Ecto neural progenitor cell (in vitro differentiated cells): Measurements from ENCODE around the gene FAM168A.

Source experiments
- DNase-seq: peaks from one replicate; pipeline ENCODE4 v3.0.0-alpha.2; 2018; ENCODE audit warnings: low spot score

FAM168A gene

GRCh38 chr11:73597956-73598718 lies at the start of gene FAM168A:
TSS of gene FAM168A (minus strand) at chr11:73598112. CDS start at chr11:73468474, 129,638 bp downstream.
- peak; percentile 97 for DNase-seq

DNA sequence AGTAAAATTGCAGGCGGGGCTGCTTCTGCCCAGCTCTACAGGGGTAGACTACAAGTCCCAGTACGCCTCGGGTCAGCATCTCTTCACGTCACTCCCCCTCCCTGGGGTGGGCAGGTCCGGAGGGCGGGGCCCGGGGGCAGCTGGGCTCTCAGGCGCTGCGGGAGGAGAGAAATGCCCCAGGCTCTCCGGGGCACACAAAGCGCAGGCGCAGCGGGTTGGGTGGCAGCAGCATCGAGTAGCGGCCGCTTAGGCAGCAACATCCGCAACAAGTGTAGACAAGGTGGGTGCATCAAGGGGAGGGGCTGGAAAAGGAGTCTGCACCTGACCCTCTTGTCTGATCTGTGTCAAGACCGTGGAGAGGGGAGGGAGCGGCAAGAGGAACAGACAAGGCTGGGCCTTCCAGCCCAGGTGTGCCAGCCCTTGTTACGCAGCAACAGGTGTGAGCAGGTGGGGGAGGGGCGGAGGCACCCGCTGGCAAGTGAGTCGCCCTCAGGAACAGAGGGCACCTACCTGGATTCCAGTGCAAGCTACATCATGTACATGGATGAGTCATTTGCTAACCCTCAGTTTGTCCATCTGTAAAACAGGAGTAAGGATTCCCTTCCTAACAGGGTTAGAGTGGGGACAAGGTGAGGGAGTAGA lies 49.7 kb upstream of the FAM168A start:
- DNase-seq = peak; percentile 93

- DNase-seq = peak; percentile 95
Measured at GRCh38 chr11:73645972-73646631, 48.2 kb upstream of the FAM168A start, which contains the start of gene PLEKHB1. TSS of gene PLEKHB1 (plus strand) at chr11:73646581. CDS start at chr11:73646609, 28 bp downstream.

DNA sequence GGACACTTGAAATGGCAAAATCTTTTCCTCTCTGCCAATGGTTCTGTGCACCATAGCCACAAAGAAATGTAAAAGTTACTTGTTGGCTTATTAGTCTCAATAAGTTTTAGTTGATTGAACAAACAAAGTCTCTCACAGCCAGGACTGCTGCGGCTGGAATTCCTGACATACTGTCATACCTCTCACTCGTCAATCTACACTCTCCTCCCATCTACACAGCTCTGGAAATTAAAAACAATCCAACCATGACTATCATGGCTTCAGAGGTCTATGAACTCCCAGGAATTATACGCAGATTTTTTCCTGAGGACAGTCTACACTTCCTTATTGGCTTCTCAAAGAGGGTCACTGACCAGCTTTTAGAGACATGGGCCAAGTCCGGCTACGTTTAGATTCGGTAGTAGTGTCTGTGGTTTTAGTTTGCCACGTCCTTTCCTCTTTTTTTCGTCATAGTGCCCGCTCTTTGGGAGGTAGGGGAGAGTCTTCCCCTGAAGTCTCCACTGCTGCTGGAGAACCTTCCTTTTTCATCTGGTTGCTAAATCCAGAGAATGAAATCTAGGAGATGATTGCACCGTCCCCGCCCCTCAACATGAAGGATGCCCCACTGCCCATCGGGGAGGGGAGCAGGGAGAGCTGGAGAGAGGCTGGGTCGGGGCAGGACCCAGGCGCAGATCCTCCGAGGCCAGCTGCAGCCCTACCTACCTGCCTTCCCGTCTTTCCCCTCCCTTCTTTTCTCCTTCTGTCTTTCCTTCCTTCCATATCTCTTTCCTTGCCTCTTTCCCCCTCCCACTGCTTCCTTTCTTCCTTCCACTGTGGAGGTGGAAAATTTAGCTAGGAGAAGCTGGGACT lies 47.4 kb upstream of the FAM168A start:
- no peak for DNase-seq

GRCh38 chr11:73641668-73642067 lies 43.8 kb upstream of the FAM168A start:
- DNase-seq = no peak

DNA sequence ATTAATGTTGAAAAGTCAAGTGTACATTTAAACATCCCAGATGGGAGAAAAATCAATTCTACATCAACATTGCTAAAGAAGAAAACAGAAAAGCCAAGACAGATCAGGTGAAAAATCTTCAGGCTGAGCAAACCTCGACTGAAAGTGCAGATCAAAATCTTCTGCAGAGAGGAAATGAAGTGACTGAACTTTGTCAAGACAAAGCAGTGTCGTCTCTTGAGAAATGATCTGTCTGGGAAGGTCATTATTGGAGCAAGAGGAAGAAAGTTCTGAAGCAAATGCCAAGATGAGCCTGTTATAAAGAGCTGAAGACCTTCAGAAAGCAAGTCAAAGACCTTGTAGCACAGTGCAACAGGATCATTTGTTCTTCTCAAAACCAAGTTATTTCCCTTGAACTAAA lies 42.7 kb upstream of the FAM168A start:
- DNase-seq = no peak

DNA sequence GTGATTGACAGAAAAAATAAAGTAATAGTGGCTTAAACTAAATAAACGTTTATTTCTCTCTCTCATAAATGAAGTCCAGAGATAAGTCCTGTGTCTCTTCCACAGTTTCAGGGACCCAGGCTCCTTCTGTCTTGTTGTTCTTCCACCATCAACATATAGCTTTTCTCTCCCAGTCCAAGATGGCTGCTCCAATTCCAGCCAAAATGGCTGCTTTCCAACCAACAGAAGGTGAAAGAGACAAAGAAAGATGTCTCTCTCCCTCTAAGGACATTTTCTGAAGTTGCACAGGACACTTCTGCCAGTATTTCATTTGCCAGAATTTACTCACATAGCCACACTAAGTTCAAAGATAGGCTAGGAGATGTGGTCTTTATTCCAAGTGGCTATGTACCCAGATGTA lies 39.1 kb upstream of the FAM168A start:
- DNase-seq = no peak

DNA sequence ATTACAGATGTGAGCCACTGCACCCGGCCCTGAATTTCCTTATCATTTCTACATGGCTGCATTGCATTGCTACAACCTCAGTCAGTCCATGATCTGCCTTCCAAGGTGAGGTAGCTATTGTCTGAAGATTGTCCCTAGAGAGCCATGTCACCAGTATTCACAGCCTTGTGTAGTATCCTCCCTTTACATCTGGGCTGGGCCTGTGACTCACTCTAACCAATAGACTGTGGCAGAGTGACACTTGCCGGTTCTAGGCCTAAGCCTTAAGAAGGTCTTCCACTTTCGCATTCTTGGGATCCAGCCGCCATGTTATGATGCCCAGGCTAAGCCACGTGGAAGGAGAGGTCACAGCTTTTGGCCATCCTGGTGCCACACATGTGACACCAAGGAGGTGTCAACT lies 38.3 kb upstream of the FAM168A start:
- DNase-seq = no peak

GRCh38 chr11:73635721-73636120 lies 37.8 kb upstream of the FAM168A start:
- no peak for DNase-seq

- DNase-seq = no peak
Measured at GRCh38 chr11:73633999-73634398, 36.1 kb upstream of the FAM168A start.

- DNase-seq = no peak
Measured at GRCh38 chr11:73632996-73633395, 35.1 kb upstream of the FAM168A start.

GRCh38 chr11:73629907-73630306 lies 32.0 kb upstream of the FAM168A start:
- no peak for DNase-seq

- peak; percentile 83 for DNase-seq
Measured at GRCh38 chr11:73625696-73626318, 27.9 kb upstream of the FAM168A start.

DNA sequence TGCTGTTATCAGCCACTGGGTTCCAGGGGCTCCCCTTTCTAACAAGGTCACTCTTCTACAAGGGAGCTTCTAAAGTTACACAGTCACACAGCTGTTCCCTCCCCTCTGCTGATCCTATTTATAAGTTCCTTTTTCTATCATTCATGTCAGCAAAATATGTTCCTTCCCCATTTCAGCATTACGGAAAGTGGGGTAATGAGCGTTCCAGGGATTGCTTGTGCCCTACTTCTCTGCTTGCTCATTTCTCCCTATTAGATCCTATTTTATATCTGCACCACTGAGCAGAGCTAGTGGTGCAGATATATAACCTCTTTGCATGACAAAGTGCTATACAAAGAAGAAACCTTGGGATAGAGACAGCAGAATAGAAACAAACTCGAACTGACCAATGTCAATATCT lies 25.8 kb upstream of the FAM168A start:
- DNase-seq = no peak

DNA sequence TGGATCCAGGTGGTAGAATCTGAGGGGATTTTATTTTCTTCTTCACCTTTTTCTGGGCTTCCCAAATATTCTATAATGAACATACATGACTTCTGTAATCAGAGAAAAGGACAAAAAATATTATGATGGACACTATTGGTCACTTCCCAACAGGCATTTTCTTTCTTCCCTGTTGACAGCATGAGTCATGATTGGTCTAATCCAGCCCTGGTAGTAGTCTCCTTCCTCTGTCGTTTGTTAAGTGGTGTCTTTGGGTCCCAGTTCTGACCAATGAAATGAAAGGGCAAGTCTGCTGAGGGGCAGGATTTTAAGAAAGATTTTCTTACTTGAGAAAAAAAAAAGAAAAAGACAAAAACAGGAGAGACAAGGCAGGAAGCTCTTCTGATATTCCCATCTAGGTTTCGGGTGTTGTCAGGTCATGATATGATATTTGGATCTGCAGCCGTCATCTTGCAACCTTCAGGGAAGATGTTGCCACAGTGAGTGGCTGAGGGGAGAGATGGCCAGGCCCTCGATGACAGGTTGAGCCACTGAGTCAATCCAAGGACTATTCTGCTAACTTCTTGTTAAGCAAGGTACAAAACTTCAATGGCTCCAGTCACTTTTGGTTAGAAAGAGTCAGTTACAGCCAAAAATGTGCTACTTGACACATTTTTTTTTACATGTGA lies 25.1 kb upstream of the FAM168A start:
- DNase-seq = no peak

DNA sequence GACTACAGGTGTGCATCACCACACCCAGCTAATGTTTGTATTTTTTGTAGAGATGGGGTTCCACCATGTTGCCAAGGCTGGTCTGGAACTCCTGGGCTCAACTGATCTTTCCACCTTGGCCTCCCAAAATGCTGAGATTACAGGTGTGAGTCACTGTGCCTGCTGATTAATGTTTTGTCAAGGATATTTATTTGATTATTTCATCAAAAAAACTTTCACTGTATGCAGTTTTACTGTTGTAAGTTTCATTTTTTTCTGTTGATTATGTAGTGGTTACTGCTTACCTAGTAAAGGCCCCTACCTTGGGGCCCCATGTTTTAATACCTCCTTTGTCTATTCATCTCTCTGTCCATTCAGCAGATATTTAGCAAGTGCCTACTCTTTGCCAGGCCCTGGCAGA lies 16.7 kb upstream of the FAM168A start:
- no peak for DNase-seq

GRCh38 chr11:73612601-73613140 lies 14.8 kb upstream of the FAM168A start:
- no peak for DNase-seq

GRCh38 chr11:73598719-73599379 lies 937 bp upstream of the FAM168A start:
- no peak for DNase-seq

DNA sequence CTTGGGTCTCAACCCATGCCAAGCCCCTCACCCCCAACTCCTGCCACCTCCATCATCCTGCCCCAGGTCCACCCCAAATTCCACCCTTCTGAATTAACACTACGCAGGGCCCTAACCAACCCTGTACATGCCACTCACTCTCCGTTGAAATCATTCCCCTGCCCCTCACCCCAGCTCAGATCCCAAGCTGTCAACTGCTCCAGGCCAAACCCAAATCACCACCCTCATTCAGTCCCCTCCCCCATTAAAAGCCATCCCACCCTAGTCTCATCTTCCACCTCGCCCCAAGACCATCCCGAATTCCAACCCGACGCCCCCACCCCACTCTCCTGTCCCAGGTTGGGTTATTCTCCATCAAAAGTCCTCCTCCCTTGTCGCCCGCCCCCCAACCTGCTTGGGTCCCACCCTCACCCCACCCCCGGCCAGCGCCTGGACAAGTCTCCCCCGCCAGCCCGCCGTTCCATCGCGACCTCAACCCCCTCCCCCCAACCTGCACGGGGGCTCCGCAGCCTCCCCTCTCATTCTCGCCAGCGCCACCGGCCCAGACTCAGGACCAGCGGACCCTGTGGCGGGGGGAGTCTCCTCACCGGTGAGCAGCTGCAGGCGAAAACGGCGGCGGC lies 466 bp downstream of the FAM168A start:
- no peak for DNase-seq

DNA sequence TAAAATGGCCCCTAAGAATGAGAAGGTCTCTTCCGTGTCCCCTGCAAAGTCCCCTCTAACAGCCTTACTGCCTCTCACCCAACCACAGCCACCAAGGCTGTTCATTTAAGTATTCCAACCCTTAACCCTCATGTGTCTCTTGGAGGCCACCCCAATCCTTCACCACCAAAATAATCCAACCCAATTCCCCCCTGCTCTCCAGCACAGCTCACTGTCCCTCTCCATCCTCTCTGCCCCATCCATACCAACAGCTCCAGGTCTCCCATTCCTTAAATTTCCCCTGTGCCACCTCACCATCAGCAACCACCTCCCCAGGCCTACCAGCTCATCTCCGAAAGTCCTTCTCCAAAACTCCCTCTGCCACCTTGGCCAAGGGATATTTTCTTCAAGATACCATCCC lies 1.4 kb downstream of the FAM168A start:
- DNase-seq = no peak
